Activated naive CD4-positive, alpha-beta T cell treated with anti-CD3 and anti-CD28 coated beads, Interleukin-2, amount 50 U/mL, for 24 hours (primary cell): ENCODE measurements around the gene PPFIA4.

Experiments
- H3K27ac Mint-ChIP-seq: one replicate; pipeline ENCODE4 v1.8.0; 2021; ENCODE audit warnings: mild to moderate bottlenecking, mixed read lengths
- H3K27me3 Mint-ChIP-seq: one replicate; pipeline ENCODE4 v1.8.0; 2021; ENCODE audit warnings: mixed read lengths
- H3K36me3 Mint-ChIP-seq: one replicate; pipeline ENCODE4 v1.8.0; 2021; ENCODE audit warnings: mixed read lengths
- H3K4me1 Mint-ChIP-seq: one replicate; pipeline ENCODE4 v1.8.0; 2021; ENCODE audit warnings: mixed read lengths
- H3K4me3 Mint-ChIP-seq: one replicate; pipeline ENCODE4 v1.8.0; 2021; ENCODE audit warnings: mild to moderate bottlenecking, mixed read lengths
- H3K9me3 Mint-ChIP-seq: one replicate; pipeline ENCODE4 v1.8.0; 2021; ENCODE audit warnings: mixed read lengths

The PPFIA4 gene

DNA sequence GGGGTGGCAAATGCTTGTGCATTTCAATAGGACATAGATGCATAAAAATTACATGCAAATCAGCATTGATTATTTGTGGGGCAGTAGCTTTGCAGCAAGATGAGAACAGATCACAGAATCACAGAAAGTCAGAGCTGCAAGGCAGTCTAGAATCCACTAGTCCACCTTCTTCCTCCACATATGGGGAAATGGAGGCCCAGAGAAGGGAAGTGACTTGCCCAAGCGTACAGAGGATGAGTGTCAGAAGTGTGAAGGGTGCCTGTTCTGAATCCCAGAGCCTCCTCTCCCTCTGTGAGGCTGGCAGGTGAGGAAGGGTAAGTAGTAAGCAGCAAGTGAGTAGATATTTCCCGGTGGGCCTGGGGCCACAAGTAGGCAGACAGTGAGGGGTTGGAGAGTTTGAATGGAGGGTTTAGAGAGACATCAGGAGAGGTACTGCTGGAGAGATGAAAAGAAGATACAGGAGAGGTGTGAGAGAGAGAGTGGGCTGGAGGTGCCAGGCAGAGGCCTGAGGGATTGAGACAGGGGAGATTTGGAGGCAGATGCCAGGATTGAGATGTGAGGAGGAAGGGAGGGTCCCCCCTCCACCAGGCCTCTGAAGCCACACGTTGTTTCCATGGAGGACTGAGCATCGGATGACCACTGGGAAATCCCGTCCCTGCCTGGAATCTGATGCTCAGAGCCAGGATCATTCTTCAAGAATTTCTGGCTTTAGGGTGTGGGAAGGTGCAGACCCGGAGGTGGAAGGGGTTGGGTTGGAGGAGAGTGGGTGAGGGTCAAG lies 64.3 kb downstream of the PPFIA4 start:
- Mint-ChIP-seq H3K36me3 (no peaks in the 10 kb centered on the region), H3K4me3 (no peak overlapping the region), H3K27ac (no peak overlapping the region), H3K9me3 (peaks cover 14% of the 10 kb centered on the region), H3K27me3 (peaks cover 25% of the 10 kb centered on the region), H3K4me1 (no peaks in the 10 kb centered on the region)

DNA sequence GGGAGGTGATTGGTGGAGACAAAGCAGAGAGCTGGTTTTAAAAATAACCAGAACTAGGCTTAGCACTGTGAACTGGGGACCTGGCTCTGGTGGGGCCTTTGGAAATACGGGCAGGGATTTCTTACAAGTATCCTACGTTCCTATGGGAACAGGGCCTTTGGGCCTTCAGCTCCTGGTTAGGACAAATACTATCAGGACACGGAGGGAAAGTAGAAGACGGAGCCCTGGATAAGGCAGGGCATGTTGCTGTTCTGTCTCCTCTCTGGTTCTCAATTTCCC lies 64.8 kb downstream of the PPFIA4 start:
- Mint-ChIP-seq H3K9me3 (peaks cover 17% of the 10 kb centered on the region), H3K4me3 (no peak overlapping the region), H3K27me3 (peaks cover 25% of the 10 kb centered on the region), H3K4me1 (no peaks in the 10 kb centered on the region), H3K36me3 (no peaks in the 10 kb centered on the region), H3K27ac (no peak overlapping the region)

DNA sequence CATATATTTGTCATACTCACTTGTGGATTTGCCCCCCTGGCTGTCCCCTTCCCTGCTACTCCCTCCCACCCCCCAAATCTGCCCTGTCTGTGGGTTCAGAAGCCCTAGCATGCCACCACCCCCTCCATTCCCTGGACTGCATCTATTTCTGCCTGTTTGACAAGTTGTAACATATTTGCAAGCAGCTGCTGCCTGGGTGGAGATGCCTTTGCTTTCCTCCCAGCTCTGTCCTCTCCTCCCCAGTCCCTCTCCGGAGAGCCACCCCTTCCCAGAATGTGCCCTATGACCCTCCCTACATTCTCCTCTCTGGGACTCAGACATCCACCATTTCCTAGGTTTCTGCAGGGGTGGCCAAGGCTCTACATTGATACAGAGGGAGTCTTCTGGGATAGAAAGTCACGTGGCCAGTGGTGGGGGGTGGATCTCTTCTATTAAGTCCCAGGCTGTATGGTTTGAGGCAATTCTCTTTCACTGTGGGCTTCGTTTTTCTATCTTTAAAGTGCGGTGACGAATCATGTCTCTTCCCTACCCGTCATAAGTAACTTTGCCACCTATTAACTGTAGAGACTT lies 65.6 kb downstream of the PPFIA4 start:
- peaks cover 25% of the 10 kb centered on the region for H3K27me3 Mint-ChIP-seq
- H3K36me3 Mint-ChIP-seq = no peaks in the 10 kb centered on the region

DNA sequence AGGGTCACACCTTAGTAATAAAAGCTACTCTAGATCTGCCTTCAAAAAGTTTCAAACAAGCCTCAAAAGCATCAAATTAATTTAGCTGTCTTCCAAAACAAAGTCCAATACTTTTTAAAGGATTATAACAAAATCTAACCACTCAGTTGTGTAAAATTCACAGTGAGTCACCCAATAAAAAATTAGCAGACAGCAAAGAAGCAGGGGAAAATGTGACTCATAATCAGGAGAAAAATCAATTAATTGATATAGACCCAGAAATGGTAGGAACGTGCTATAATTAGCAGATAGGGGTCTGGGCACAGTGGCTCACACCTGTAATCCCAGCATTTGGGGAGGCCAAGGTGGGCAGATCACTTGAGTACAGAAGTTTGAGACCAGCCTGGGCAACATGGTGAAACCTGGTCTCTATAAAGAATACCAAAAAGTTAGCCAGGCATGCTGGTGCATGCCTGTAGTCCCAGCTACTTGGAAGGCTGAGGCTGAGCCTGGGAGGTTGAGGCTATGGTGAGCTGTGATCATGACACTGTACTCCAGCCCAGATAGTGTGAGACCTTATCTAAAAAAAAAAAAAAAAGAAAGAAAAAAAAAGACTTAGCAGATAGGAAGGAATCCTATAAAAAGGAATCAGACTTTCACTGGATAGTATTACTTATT lies 67.6 kb downstream of the PPFIA4 start:
- peaks cover 25% of the 10 kb centered on the region for H3K27me3 Mint-ChIP-seq
- H3K9me3 Mint-ChIP-seq = peaks cover 17% of the 10 kb centered on the region
- no peaks in the 10 kb centered on the region for H3K4me1 Mint-ChIP-seq
- no peak overlapping the region for H3K27ac Mint-ChIP-seq
- no peak overlapping the region for H3K4me3 Mint-ChIP-seq
- no peaks in the 10 kb centered on the region for H3K36me3 Mint-ChIP-seq

More for the DNA sequence above, 65.6 kb downstream of the PPFIA4 start:
- Mint-ChIP-seq H3K27ac (no peak overlapping the region), H3K4me3 (no peak overlapping the region), H3K4me1 (no peaks in the 10 kb centered on the region), H3K9me3 (peaks cover 17% of the 10 kb centered on the region)

DNA sequence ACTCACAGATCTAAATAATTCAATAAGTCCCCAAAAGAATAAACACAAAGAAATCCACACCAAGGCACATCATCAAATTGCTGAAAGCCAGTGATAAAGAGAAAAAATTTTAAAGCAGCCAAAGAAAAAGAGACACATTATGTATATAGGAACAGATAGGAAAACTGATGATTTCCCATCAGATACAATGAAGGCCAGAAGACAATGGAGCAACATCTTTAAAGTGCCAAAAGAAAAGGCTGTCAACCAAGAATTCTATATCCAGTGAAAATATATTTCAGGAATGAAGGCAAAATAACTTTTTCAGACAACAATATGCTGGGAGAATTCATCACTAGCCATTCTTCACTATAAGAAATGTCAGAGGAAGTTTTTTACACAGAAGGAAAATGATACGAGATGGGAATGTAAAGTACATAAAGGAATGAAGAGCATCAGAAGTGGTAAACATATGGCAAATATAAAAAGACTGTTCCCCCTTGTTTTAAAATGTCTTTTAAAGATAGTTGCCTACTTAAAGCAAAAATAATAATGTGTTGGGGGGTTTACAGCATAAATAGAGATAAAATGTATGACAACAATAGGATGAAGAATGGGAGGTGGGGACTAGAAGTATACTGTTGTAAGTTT lies 68.9 kb downstream of the PPFIA4 start:
- Mint-ChIP-seq H3K4me3 (no peak overlapping the region), H3K4me1 (no peaks in the 10 kb centered on the region), H3K36me3 (no peaks in the 10 kb centered on the region), H3K27me3 (peaks cover 28% of the 10 kb centered on the region), H3K9me3 (peaks cover 17% of the 10 kb centered on the region), H3K27ac (no peak overlapping the region)

DNA sequence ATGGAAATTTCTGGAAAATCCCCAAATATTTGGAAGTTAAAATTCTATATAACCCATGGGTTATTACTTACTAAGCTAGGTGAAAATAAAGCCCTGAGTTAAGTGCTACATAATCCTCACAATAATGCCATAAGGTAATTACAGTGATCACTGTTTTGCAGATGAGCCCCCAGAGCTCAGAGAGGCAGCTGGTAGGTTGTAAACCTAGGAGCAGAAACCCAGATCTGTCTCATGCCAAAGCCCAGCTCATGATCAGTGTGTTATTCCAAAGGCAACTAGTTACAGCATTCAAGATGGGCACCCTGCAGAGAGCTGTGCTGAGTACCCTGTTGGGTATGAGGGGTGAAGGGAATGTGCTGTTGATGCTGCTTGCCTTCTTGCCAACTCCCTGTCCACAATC lies 70.3 kb downstream of the PPFIA4 start:
- H3K9me3 Mint-ChIP-seq = peaks cover 17% of the 10 kb centered on the region

DNA sequence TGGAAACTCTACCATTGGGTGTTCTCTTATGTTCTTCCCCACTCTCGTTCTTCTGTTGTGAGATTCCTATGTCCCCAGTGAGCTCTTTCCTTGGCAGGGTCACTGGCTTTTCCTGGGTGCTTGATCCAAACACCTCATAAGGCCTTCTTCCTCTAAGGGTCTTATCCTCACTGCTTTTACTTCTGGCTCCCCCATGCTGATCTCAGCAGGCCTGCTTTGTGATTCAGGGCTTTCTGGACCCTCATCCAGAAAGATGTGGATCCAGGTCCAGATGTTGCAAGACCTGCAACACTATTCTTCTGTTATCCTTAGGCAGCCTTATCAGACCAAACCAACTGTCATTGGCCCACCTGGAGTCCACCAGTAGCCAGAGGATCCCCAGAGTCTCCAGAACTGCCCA lies 70.7 kb downstream of the PPFIA4 start:
- no peak overlapping the region for H3K4me3 Mint-ChIP-seq
- H3K36me3 Mint-ChIP-seq = no peaks in the 10 kb centered on the region
- no peaks in the 10 kb centered on the region for H3K4me1 Mint-ChIP-seq
- H3K27me3 Mint-ChIP-seq = peaks cover 21% of the 10 kb centered on the region
- no peak overlapping the region for H3K27ac Mint-ChIP-seq
- peaks cover 17% of the 10 kb centered on the region for H3K9me3 Mint-ChIP-seq

More for the DNA sequence above, 70.3 kb downstream of the PPFIA4 start:
- Mint-ChIP-seq H3K27me3 (peaks cover 23% of the 10 kb centered on the region), H3K36me3 (no peaks in the 10 kb centered on the region), H3K27ac (no peak overlapping the region), H3K4me3 (no peak overlapping the region), H3K4me1 (no peaks in the 10 kb centered on the region)

DNA sequence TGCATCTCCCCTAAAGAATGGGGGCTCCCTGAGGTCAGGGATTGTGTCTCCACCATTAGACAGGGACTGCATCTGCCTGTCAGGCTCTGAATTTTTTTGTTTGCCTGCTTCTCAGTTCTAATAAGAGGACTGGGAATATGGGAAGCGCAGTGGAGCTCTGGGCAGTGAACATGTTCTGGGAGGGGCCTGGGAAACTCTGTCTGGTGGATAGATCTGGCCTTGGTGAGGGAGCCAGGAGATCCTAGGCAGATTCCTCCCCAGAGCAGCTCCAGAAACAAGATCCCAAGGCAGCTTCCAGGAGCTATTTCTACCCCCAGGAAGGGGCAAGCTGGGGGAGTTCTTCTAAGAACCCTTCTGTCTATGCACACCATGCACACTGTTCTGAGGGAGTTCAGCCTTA lies 72.2 kb downstream of the PPFIA4 start:
- no peaks in the 10 kb centered on the region for H3K4me1 Mint-ChIP-seq

DNA sequence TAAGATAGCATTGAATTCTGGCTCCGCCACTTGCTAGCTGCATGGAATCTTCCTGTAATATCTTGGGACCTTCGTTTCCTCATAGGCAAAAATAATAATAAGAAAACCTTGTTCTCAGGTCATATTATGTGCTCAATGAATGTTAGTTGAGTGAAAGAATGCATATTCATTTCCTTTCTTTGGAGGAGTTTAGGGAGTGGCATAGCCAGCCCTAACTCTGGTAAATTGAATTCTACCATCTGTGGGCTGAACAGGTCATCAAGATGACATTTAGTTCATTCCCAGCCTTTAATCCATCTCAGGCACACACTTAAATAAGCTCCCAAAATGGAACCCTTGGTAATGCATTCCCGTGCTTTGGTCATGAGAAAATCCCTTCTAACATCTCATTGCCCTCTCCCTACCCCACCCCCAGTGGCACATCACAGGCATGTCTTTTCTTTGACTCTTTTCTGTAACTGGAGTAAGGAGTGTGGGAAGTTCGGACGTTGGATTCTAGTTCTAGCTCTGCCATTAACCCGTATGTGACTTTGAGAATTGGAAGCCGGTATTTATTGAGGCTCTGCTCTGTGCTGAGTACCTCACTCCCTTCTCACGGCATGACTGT lies 72.7 kb downstream of the PPFIA4 start:
- H3K27ac Mint-ChIP-seq = no peak overlapping the region
- no peaks in the 10 kb centered on the region for H3K4me1 Mint-ChIP-seq
- peaks cover 10% of the 10 kb centered on the region for H3K27me3 Mint-ChIP-seq
- peaks cover 17% of the 10 kb centered on the region for H3K9me3 Mint-ChIP-seq
- no peak overlapping the region for H3K4me3 Mint-ChIP-seq
- H3K36me3 Mint-ChIP-seq = no peaks in the 10 kb centered on the region

More for the DNA sequence above, 72.2 kb downstream of the PPFIA4 start:
- Mint-ChIP-seq H3K27me3 (peaks cover 12% of the 10 kb centered on the region), H3K27ac (no peak overlapping the region), H3K9me3 (peaks cover 17% of the 10 kb centered on the region), H3K4me3 (no peak overlapping the region), H3K36me3 (no peaks in the 10 kb centered on the region)

DNA sequence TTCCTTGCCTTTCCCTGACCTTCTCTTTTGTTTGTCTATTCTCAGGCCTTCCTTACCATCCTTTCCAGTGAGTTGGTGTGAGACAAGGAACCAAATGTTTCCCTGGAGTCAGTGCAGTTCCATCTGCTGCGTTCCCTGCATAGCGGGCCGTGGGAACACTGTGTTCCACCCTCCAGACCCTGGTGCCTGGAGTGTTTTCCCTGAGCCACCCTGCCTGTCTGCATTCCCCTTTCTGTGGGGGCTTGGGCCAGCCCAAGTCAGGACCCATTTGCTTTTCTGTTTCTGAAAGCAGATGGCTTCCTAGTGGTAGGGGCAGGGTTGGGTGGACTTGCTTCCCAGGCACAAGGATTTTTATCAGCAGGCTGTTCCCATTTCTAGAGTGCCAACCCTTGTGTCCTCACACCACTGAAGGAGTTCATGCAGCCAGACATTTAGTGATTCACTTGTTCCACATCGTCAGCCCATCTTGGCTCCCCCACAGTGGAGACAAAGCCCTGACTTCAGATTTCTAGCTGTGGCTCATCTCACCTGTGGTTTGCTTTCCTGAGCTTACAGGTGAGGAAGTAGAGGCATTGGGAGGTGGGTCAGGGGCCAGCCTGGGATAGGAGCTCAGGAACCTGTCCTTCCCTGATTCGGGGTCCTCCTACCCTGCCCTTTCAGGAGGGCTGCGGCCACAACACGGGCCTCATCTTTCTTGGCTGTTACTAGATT lies 73.7 kb downstream of the PPFIA4 start:
- peaks cover 12% of the 10 kb centered on the region for H3K27me3 Mint-ChIP-seq
- H3K36me3 Mint-ChIP-seq = no peaks in the 10 kb centered on the region
- no peaks in the 10 kb centered on the region for H3K4me1 Mint-ChIP-seq
- peaks cover 10% of the 10 kb centered on the region for H3K9me3 Mint-ChIP-seq
- H3K27ac Mint-ChIP-seq = no peak overlapping the region
- H3K4me3 Mint-ChIP-seq = no peak overlapping the region

DNA sequence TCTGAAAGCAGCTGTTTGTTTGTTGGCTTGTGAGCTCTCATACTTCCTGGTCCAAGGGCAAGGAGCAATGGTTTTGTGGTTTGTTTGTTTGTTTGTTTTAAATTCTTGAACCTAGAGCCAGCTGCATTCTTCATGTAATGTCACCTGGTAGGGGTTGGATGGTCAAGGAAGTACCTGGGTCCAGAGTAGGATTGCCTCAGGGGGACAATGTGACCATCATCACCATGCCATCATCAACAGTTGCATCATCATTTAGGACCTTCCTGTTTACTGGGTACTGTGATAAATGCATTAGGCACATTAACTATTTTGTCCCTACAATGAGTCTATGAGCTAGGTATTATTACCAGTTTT lies 74.2 kb downstream of the PPFIA4 start:
- Mint-ChIP-seq H3K36me3 (no peaks in the 10 kb centered on the region), H3K4me3 (no peak overlapping the region), H3K4me1 (no peaks in the 10 kb centered on the region), H3K27ac (no peak overlapping the region), H3K9me3 (peaks cover 10% of the 10 kb centered on the region), H3K27me3 (peaks cover 13% of the 10 kb centered on the region)

DNA sequence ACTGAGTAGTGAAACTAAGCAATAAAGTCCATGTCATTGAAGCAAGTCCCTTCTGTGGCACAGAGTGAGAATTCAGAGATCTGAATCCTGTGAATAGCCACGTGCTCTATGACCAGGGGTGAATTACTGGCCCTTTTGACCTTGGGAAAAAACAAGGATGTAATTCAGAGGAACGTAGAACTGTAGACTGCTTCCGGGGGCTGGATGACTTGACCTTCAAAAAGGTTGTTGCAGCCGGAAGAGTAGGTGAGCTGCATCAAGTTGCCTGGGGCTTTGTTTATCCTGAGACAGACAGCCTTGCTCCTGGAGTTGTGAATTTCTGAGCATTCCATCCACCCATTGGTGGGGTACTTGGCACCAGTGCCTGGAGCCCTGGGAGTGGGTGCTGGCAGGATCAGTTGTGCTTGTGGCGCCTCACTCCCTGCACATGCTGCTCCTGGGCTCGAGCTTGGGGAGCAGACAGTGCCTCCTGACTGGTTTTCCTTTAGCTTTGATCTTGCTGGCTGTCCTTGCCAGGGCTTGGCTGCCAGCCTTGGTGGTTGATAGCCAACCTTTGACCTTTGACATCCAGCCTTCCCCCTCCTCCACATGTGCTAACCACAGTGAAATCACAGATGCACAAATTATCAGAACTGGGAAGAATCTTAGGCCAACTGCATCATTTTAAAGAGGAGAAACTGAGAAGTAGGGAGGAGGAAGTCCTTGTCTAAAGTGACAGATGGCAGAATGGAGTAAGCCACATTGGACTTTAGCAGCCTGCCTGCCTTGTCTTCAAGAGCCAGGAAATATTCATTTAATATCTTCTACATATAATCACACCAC lies 75.7 kb downstream of the PPFIA4 start:
- peaks cover 15% of the 10 kb centered on the region for H3K27me3 Mint-ChIP-seq
- H3K27ac Mint-ChIP-seq = no peak overlapping the region
- peaks cover 11% of the 10 kb centered on the region for H3K9me3 Mint-ChIP-seq
- H3K36me3 Mint-ChIP-seq = no peaks in the 10 kb centered on the region
- no peaks in the 10 kb centered on the region for H3K4me1 Mint-ChIP-seq
- H3K4me3 Mint-ChIP-seq = no peak overlapping the region

DNA sequence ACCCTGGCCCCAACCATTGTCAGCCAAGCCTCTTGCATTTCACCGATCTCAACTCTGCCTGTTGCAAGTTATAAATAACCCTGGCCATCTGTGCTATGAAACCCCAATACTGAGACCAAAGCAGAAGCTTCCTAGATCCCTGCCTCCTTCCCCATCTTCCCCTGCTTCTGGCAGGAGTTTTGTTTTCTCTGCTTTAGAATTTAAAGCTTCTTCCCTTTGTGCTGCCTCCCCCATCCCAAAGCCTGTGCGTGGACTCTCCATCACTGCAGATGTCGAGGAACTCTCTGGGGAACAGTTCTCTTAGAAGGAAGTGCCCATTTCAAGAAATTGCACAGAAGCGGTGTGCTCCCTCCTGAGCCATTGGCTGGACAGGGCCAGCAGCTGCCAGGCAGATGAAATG lies 76.9 kb downstream of the PPFIA4 start:
- Mint-ChIP-seq H3K4me3 (no peak overlapping the region), H3K4me1 (no peaks in the 10 kb centered on the region), H3K9me3 (peaks cover 11% of the 10 kb centered on the region), H3K27ac (no peak overlapping the region), H3K36me3 (no peaks in the 10 kb centered on the region), H3K27me3 (peaks cover 23% of the 10 kb centered on the region)

DNA sequence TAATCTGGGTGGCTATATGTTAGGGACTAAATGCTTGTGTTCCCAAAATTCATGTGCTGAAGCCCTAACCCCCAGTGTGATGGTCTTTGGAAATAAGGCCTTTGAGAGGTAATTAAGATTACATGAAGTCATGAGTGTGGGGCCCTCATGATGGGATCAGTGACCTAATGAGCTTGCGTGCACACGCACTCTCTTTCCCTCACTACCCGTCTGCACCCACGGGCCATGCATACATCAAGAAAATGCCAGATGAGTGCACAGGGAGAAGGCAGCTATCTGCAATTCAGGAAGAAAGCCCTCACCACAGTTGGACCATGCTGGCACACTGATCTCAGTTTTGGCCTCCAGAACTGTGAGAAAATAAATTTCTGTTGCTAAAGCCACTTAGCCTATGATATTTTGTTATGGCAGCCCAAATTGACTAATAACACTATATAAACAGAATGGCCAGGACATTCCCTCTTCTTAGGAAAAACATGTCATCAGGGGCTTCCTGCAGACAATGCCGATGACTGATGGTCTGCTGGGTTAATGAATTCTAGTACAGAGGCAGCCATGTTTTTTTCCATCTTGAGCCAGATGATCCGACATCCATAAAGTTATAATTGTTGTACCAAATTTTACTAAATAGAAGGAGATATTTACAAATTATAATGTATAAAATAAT lies 77.7 kb downstream of the PPFIA4 start:
- Mint-ChIP-seq H3K9me3 (peaks cover 11% of the 10 kb centered on the region), H3K27me3 (peaks cover 29% of the 10 kb centered on the region), H3K36me3 (no peaks in the 10 kb centered on the region), H3K4me3 (no peak overlapping the region), H3K27ac (no peak overlapping the region), H3K4me1 (no peaks in the 10 kb centered on the region)
